NCI-H446 treated with DMSO at 0.1 percent for 48 hours (cell line): ENCODE results near the gene MAPKAPK5.
"Not testable (repeated sequence)": the region's sequence is repeated elsewhere in the genome, so short reads cannot be mapped to it uniquely, and the experiment has no call there.

Source experiments
- DNase-seq: peaks from one replicate; lab custom pipeline; 2025; lab: John Stamatoyannopoulos, UW

The MAPKAPK5 gene

DNA sequence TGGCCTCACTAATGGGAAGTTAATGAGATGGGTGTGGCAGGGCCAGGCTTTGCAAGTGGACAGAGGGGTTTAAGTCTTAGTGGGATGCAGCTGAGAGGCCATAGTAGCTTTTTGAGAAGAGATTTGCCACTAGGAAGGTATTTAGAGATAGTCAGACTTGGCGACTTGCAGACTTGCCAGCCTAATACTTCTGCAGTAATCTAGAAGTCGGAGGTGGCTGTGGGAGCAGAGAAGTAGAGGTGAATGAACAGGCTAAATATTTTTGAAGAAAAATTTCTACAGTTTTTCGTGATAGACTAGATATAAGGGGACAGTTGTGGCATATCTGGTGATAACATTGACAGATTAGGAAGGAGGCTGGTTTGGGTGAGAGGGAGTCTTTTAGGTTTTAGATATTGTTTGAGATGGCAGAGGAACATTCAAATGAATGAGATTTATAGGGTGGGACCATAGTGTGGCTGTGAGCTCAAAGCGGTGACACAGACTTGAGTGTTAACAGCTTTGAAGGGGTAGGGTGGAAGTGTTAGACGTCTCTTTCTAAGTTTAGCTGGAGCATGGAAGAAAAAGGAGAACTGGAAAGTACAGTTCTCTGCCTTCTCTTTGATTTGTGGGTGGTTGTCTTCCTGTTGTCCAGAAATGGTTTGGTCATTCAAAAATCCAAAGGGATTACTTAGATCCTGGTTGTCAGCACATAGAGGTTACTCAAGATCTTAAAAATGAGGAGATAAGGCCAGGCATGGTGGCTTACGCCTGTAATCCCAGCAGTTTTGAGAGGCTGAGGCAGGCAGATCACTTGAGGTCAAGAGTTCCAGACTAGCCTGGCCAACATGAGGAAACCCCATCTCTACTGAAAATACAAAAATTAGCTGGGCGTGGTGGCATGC lies 44.9 kb downstream of the MAPKAPK5 start:
- no peak for DNase-seq

DNA sequence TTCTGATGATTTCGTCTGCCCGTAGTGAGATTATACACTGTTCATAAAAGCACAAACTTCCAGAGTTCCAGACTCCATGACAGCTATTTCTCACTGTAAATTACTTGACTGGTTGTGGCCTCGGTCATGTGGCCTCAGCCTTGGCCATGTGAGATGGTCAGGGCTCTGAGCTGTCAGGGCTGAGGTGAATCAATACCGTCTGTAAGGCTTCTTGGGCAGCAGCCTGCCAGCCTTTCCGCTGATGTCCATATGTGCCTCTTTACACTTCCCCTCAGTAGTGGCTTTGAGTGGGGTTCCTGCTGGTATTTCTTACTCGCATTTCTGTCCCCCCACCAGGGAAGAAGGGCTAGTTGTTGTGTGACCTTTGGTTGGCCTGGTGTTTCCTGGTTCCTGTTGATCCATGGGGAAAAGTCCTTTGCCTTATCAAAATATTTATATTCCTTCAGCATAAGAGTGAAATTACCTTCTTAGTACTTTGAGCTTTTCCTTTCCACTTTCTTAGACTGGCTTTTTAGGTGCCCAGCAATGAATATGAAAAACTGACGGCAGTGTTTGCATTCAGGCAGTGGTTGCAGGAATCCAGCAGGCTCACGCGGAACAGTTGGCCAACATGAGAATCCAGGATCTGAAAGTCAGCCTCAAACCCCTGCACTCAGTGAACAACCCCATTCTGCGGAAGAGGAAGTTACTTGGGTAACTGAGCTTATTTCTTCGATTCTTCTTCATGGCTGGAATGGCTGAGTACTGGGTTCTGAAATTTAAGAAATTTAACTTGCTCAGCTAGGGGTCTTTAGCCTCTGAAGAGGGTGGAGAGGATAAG lies 46.1 kb downstream of the MAPKAPK5 start:
- DNase-seq = no peak

DNA sequence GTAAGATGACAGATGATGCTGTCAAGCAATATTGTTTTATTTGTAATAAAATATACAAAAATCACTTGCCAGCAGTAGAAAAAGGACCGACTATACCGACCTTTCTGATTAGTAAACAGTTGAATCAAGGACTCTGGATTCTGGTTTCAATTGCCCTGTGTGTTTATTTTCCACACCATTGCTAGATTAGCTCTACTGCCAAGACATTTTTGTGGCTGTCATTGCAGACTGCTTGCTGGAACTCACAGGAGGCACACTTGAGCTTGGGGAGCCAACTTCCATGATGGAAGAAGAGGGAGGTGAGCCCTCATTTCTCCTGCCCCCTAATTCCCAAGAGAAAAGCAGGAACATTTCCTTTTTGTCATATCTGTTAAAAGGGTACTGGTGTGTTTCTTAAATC lies 51.3 kb downstream of the MAPKAPK5 start:
- no peak for DNase-seq

DNA sequence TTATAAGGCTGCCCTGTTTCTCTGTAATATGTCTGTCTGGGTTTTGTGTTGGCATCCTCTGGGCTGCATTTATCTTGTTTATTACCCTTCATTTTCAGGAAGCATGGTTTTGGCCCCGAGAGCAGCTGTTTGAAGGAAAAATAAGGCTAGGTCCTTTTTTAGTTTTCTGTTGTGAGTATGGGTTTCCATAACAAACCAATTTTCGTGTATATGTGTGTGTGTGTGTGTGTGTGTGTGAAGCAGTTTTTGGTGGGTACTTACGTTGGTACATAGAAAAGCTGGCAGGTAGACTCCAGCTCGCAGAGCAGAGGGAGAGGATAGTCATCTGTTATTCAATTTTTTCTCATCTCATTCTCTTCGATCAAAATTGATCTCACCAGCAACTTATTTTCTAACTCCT lies 52.5 kb downstream of the MAPKAPK5 start:
- DNase-seq = no peak

DNA sequence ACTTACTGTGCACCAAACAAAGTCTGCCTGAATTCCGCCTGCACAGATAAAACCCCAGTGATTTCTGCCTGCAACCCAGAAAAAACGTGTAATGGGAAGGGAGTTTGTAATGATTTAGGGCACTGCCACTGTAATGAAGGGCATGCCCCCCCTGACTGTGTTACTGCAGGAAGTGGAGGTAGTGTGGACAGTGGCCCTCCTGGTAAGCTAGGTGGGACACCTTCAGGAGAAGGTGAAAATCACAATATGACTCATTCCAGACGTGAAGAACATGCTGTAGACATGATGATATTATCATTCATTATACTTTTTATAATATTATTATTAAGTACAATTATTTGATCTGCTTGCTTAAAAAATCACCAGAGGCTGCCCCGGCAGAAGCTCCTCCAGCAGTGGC lies 59.2 kb downstream of the MAPKAPK5 start:
- DNase-seq = no peak

DNA sequence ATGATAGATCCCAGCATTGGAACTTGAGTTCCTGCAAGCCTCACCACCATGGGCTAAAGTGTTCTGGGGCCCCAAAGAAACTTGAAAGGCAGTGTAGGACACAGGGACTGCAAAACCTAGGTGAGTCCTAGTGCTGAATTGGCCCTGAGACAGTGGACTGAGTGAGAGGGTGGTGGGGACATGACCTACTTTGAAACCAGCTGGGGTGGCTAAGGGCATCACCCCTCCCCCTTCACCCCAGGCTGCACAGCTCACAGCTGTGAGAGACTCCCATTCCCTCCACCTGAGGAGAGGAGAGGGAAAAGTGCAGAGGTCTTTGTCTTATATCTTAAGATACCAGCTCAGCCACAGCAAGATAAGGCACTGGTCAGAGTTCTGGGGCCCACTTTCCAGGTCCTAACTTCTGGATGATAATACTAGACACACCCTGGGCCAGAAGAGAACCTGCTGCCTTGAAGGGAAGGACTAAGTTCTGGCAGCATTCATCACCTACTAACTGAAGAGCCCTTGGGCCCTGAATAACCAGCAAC lies 62.5 kb downstream of the MAPKAPK5 start:
- DNase-seq = no peak

DNA sequence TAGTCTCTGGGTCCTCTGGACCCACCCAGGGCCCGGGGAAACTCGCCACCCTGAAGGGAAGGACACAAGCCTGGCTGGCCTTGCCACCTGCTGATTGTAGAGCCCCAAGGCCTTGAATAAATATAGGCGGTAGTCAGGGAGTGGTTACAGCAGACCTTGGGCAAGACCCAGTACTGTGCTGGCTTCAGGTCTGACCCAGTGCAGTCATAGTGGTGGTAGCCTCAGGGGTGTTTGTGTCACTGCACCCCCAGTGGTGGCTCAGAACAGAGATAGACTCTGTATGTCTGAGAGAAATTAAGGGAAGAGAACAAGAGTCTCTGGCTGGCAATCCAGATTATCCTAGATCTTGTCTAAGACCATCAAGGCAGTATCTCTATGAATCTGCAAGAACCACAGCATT lies 63.5 kb downstream of the MAPKAPK5 start:
- no peak for DNase-seq

GRCh38 chr12:111907740-111908139 lies 65.7 kb downstream of the MAPKAPK5 start:
- DNase-seq = no peak

- DNase-seq = no peak
These were observed 83.1 kb downstream of the MAPKAPK5 start for GRCh38 chr12:111925171-111925570.

GRCh38 chr12:111926631-111927030 lies 84.6 kb downstream of the MAPKAPK5 start:
- no peak for DNase-seq

DNA sequence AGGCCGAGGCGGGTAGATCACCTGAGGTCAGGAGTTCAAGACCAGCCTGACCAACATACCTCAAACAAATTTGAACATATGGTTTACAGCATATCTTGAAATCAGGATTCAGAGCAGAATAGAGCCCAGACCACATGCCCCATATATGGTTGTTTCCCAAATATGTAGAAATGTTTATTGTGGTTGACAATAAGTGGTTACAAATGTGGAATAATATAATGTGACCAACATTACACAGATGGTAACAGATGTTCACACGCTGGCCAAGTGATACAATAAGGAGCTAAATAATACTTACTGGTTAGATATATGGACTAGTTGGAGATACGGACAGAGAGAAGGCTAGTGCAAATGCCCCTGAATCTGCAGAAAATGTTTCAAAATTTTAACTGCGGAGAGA lies 85.3 kb downstream of the MAPKAPK5 start:
- DNase-seq = no peak

DNA sequence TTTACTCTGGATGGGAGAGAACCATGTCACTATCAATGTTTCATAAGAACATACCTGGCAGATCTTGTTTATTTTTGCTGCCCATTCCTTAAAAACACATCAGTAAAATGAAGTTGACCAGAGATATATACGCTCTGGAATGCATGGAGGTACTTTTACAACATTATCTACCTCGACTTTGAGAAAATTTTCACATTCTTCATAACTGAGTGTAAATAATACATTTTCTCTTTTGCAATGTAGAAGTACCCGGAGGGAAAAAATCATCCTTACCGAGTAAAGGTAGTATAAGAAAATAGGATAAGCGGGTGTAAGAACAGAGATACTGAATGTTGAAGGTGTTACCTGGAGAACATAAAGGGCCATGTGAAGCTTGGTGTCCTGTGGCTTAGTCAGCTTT lies 90.2 kb downstream of the MAPKAPK5 start:
- DNase-seq = no peak

- DNase-seq = no peak
These were observed 94.8 kb downstream of the MAPKAPK5 start for GRCh38 chr12:111936869-111937268.

- DNase-seq = no peak
These were observed 95.4 kb downstream of the MAPKAPK5 start for GRCh38 chr12:111937429-111937828.

- DNase-seq = no peak
These were observed 100.5 kb downstream of the MAPKAPK5 start for GRCh38 chr12:111942557-111942956.

- DNase-seq = no peak
These were observed 101.9 kb downstream of the MAPKAPK5 start for GRCh38 chr12:111943929-111944328.

DNA sequence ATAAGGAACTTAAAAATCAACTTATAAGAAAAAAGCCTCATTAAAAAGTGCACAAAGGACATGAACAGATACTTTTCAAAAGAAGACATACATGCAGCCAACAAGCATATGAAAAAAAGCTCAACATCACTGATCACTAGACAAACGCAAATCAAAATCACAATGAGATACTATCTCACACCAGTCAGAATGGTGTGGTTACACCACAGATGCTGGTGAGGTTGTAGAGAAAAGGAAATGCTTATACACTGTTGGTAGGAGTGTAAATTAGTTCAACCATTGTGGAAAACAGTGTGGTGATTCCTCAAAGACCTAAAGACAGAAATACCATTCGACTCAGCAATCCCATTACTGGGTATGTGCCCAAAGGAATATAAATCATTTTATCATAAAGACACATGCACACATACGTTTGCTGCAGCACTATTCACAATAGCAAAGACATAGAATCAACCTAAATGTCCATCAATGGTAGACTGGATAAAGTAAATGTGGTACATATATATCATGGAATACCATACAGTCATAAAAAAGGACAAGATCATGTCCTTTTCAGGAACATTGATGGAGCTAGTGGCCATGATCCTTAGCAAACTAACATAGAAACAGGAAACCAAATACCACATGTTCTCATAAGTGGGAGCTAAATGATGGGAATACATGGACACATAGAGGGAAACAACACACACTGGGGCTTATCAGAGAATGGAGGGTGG lies 109.1 kb downstream of the MAPKAPK5 start:
- DNase-seq = not testable (repeated sequence)
